Esophagus (tissue), 2 donors: Measurements from ENCODE around the gene HTR3A. TPM values are rescaled to one million over a fixed set of nuclear protein-coding genes. Genes with fewer than 3 reads are reported as not detected.

Source experiments
- H3K27ac ChIP-seq, 2 donors: one replicate each; pipeline ENCODE4 v1.5.1; 2013; ENCODE audit warnings: low read depth in 2 of 2, mild to moderate bottlenecking in 2 of 2, inconsistent platforms in 1 of 2, low read length in 1 of 2, moderate library complexity in 1 of 2
- H3K27me3 ChIP-seq, 2 donors: one replicate each; pipeline ENCODE4 v1.6.1; 2013; ENCODE audit warnings: low read length in 2 of 2, control low read depth in 1 of 2, mild to moderate bottlenecking in 1 of 2; ENCODE audit not compliant: insufficient read depth in 2 of 2, control insufficient read depth in 1 of 2
- H3K36me3 ChIP-seq, 2 donors: one replicate each; pipeline ENCODE4 v1.6.1; 2013; ENCODE audit warnings: low read length in 1 of 2; ENCODE audit not compliant: control insufficient read depth in 2 of 2, insufficient read depth in 2 of 2
- H3K4me1 ChIP-seq, 2 donors: one replicate each; pipeline ENCODE4 v1.6.1; 2013; ENCODE audit warnings: low read length in 1 of 2; ENCODE audit not compliant: control insufficient read depth in 2 of 2, insufficient read depth in 2 of 2
- H3K4me3 ChIP-seq, 2 donors: one replicate each; pipeline ENCODE4 v1.5.1; 2013; ENCODE audit warnings: low read length in 2 of 2, mild to moderate bottlenecking in 2 of 2, low read depth in 1 of 2, moderate library complexity in 1 of 2
- H3K9me3 ChIP-seq, 2 donors: one replicate each; pipeline ENCODE4 v1.6.1; 2013; ENCODE audit warnings: mild to moderate bottlenecking in 2 of 2, low read depth in 1 of 2, low read length in 1 of 2, moderate library complexity in 1 of 2; ENCODE audit not compliant: control insufficient read depth in 2 of 2, insufficient read depth in 1 of 2
- WGBS, 2 donors: extraction: QIAGEN DNeasy Blood & Tissue Kit; methylation state at CpG; one replicate each; pipeline ENCODE4 v1.1.7; 2013; 5-methylcytosine and 5-hydroxymethylcytosine counted together
- polyA plus RNA-seq, 2 donors: library from polyadenylated mRNA; stranded (reverse); fragments of 200-250 nt; gene quantifications; one replicate each; pipeline ENCODE4 v1.2.3, GENCODE V29; 2013
- donor health status: healthy with polysubstance abuse.
- donor health status: Bipolar disorder and iron deficiency.

HTR3A gene
- polyA plus RNA-seq, 2 donors, result 0.13 TPM; not detected in 1

GRCh38 chr11:113971506-113972195, 3.3 kb upstream of the HTR3A start:
- peaks cover 0 to 3% of the 10 kb centered on the region in 2 donors for H3K4me1 ChIP-seq
- no peak overlapping the region for H3K4me3 ChIP-seq
- no peak overlapping the region for H3K27ac ChIP-seq
- no peaks in the 10 kb centered on the region for H3K27me3 ChIP-seq
- H3K36me3 ChIP-seq, result no peaks in the 10 kb centered on the region
- WGBS, 2 donors, result 82 to 83% methylated on average over 15 of the region's 15 CpGs
- H3K9me3 ChIP-seq, result no peaks in the 10 kb centered on the region

- Histone ChIP-seq H3K27me3 (no peaks in the 10 kb centered on the region), H3K9me3 (no peaks in the 10 kb centered on the region), H3K4me1 (peaks cover 0 to 3% of the 10 kb centered on the region in 2 donors), H3K27ac (no peak overlapping the region), H3K4me3 (no peak overlapping the region), H3K36me3 (no peaks in the 10 kb centered on the region)
- 77 to 84% methylated on average over 4 of the region's 4 CpGs for WGBS, 2 donors
These were observed 2.2 kb downstream of the HTR3A start for GRCh38 chr11:113977071-113977490.

DNA sequence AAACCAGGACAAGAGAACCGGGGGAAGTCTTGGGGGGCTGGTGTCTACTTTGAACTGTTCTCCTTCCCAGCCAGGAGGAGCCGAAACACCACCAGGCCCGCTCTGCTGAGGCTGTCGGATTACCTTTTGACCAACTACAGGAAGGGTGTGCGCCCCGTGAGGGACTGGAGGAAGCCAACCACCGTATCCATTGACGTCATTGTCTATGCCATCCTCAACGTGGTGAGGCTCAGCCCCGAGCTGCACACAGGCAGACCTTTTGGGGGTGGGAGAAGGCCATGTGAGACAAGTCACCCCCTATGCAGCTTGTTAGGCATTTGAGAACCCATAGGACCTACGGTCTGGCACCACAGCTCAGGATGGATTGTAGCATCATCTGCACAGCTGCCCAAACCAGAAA, 2.8 kb downstream of the HTR3A start:
- WGBS, 2 donors, result 85% methylated on average over 11 of the region's 11 CpGs
- no peaks in the 10 kb centered on the region for H3K27me3 ChIP-seq

DNA sequence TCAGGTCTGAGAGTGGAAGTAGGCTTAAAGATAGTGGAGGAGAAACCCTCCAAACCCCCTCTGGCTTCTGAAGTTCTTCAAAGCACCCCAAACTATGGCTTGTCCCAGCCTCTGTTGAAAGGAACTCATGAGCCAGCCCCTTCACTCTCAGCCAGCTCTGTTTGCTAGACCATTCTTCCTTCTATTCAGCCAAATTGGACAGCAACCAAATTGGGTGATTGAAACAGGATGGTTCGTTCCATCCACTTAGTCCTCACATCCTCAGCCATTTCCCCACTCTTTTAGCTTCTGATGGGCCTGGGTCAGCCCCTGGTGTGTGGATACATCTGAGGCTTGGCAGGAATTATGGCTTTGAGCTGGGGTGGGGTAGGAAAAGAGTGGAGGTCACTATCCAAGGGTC, 4.5 kb downstream of the HTR3A start:
- H3K27ac ChIP-seq, result no peak overlapping the region
- no peaks in the 10 kb centered on the region for H3K9me3 ChIP-seq
- H3K4me1 ChIP-seq, result peaks cover 0 to 3% of the 10 kb centered on the region in 2 donors
- H3K36me3 ChIP-seq, result no peaks in the 10 kb centered on the region
- WGBS, 2 donors, result 38 to 46% methylated on average over 1 of the region's 1 CpG
- H3K4me3 ChIP-seq, result no peak overlapping the region
- H3K27me3 ChIP-seq, result no peaks in the 10 kb centered on the region

More for the DNA sequence above, 2.8 kb downstream of the HTR3A start:
- Histone ChIP-seq H3K9me3 (no peaks in the 10 kb centered on the region), H3K4me1 (peaks cover 0 to 3% of the 10 kb centered on the region in 2 donors), H3K36me3 (no peaks in the 10 kb centered on the region), H3K27ac (no peak overlapping the region), H3K4me3 (no peak overlapping the region)

DNA sequence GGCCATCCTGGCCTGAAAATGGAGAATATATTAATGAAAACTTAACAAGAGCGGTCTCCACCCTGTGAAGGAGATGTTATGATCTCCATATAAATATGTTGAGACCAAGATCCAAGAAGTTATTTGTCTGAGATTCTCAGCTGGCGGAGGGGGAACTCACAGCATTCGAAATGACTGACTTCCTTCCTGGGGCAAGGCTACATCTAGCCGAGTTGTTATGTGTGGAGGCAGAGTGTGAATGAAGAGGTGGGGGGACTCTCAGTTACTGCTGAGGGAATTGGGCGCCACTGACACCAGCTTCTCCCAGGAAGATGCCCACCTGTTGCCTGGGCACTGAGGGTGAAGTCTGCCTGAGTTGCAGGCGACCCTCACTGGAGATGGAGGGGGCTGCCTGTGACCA, 5.9 kb downstream of the HTR3A start:
- Histone ChIP-seq H3K4me3 (no peak overlapping the region), H3K9me3 (no peaks in the 10 kb centered on the region), H3K27me3 (no peaks in the 10 kb centered on the region), H3K27ac (no peak overlapping the region), H3K4me1 (no peaks in the 10 kb centered on the region), H3K36me3 (no peaks in the 10 kb centered on the region)
- 66 to 69% methylated on average over 6 of the region's 6 CpGs for WGBS, 2 donors

GRCh38 chr11:113982306-113982705, 7.4 kb downstream of the HTR3A start:
- no peak overlapping the region for H3K4me3 ChIP-seq
- H3K4me1 ChIP-seq, result no peaks in the 10 kb centered on the region
- H3K27ac ChIP-seq, result no peak overlapping the region
- H3K27me3 ChIP-seq, result peaks cover 0 to 2% of the 10 kb centered on the region in 2 donors
- H3K36me3 ChIP-seq, result no peaks in the 10 kb centered on the region
- peaks cover 0 to 6% of the 10 kb centered on the region in 2 donors for H3K9me3 ChIP-seq

DNA sequence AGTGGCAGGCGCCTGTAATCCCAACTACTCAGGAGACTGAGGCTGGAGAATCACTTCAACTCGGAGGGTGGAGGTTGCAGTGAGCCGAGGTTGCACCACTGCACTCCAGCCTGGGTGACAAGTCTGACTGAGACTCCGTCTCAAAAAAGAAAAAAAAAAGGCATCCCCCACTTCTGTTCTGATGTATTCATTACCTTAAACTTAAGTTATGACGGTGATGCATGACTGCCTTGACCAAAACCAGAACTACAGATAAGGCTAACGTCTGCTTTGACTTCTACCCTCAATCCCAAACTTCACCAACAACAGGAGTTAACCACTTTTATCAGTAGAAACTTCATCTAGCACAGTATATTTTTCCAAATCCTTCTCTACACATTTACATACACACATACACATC, 9.9 kb downstream of the HTR3A start:
- H3K9me3 ChIP-seq, result peaks cover 0 to 6% of the 10 kb centered on the region in 2 donors
- peaks cover 0 to 2% of the 10 kb centered on the region in 2 donors for H3K27me3 ChIP-seq
- 70 to 71% methylated on average over 6 of the region's 6 CpGs for WGBS, 2 donors
- H3K4me3 ChIP-seq, result no peak overlapping the region
- no peaks in the 10 kb centered on the region for H3K4me1 ChIP-seq
- no peak overlapping the region for H3K27ac ChIP-seq
- no peaks in the 10 kb centered on the region for H3K36me3 ChIP-seq

GRCh38 chr11:113985906-113986305, 11.0 kb downstream of the HTR3A start:
- Histone ChIP-seq H3K4me1 (no peaks in the 10 kb centered on the region), H3K36me3 (no peaks in the 10 kb centered on the region), H3K4me3 (no peak overlapping the region), H3K9me3 (peaks cover 0 to 6% of the 10 kb centered on the region in 2 donors), H3K27me3 (peaks cover 0 to 2% of the 10 kb centered on the region in 2 donors), H3K27ac (no peak overlapping the region)
- WGBS, 2 donors, result 81% methylated on average over 4 of the region's 4 CpGs

- WGBS, 2 donors, result 78 to 82% methylated on average over 18 of the region's 18 CpGs
- H3K27me3 ChIP-seq, result peaks cover 0 to 2% of the 10 kb centered on the region in 2 donors
These were observed 11.6 kb downstream of the HTR3A start for GRCh38 chr11:113986351-113987140.

More at GRCh38 chr11:113986351-113987140, 11.6 kb downstream of the HTR3A start:
- H3K27ac ChIP-seq, result no peak overlapping the region
- H3K9me3 ChIP-seq, result peaks cover 0 to 6% of the 10 kb centered on the region in 2 donors
- H3K36me3 ChIP-seq, result no peaks in the 10 kb centered on the region
- H3K4me3 ChIP-seq, result no peak overlapping the region
- no peaks in the 10 kb centered on the region for H3K4me1 ChIP-seq
